ENCODE results near the gene LRRC59.
A peak's percentile ranks its signal among the peaks of the same experiment; 100 is the strongest.
"Not testable (repeated sequence)": the region's sequence is repeated elsewhere in the genome, so short reads cannot be mapped to it uniquely, and the experiment has no call there.

The LRRC59 gene

GRCh38 chr17:50419577-50419976 is 22.3 kb upstream of the LRRC59 start:
- H3K4me1 ChIP-seq; H3K9me3 ChIP-seq; H3K27me3 ChIP-seq (ENCODE audit: low read depth); H3K4me3 ChIP-seq; H3K36me3 ChIP-seq (replicated peaks); DNase-seq (ENCODE audit: low spot score in 2 of 2); in situ Hi-C loops (cut with MboI; ENCODE audit: low sequenced_read_pairs): not testable (repeated sequence)

- in situ Hi-C loops (cut with MboI; ENCODE audit: low sequenced_read_pairs) = no loop called here
- Histone ChIP-seq H3K27me3 (ENCODE audit: low read depth) (peaks cover 2% of the 10 kb centered on the region; the same call in 1 of the 2 replicates), H3K36me3 (replicated peaks) (no peaks in the 10 kb centered on the region), H3K4me3 (no peak overlapping the region), H3K4me1 (no peaks in the 10 kb centered on the region), H3K9me3 (no peaks in the 10 kb centered on the region)
- DNase-seq (ENCODE audit: low spot score in 2 of 2) = no peak
Observed at GRCh38 chr17:50414808-50415207, 17.5 kb upstream of the LRRC59 start.

GRCh38 chr17:50412188-50412732 is 14.9 kb upstream of the LRRC59 start:
- Histone ChIP-seq H3K4me3 (no peak overlapping the region), H3K4me1 (no peaks in the 10 kb centered on the region), H3K27me3 (ENCODE audit: low read depth) (peaks cover 2% of the 10 kb centered on the region; the same call in 1 of the 2 replicates), H3K9me3 (no peaks in the 10 kb centered on the region), H3K36me3 (replicated peaks) (no peaks in the 10 kb centered on the region)
- in situ Hi-C loops (cut with MboI; ENCODE audit: low sequenced_read_pairs) = no loop called here
- DNase-seq (ENCODE audit: low spot score in 2 of 2) = no peak

- Histone ChIP-seq H3K36me3 (replicated peaks) (no peaks in the 10 kb centered on the region), H3K4me3 (no peak overlapping the region), H3K4me1 (peaks cover 3% of the 10 kb centered on the region), H3K27me3 (ENCODE audit: low read depth) (peaks cover 5% of the 10 kb centered on the region), H3K9me3 (no peaks in the 10 kb centered on the region)
- DNase-seq (ENCODE audit: low spot score in 2 of 2) = no peak
- in situ Hi-C loops (cut with MboI; ENCODE audit: low sequenced_read_pairs) = no loop called here
Observed at GRCh38 chr17:50407921-50408320, 10.6 kb upstream of the LRRC59 start.

- Histone ChIP-seq H3K9me3 (no peaks in the 10 kb centered on the region), H3K36me3 (replicated peaks) (no peaks in the 10 kb centered on the region), H3K4me3 (no peak overlapping the region), H3K4me1 (peaks cover 5% of the 10 kb centered on the region), H3K27me3 (ENCODE audit: low read depth) (peaks cover 3% of the 10 kb centered on the region)
- DNase-seq (ENCODE audit: low spot score in 2 of 2) = no peak
- in situ Hi-C loops (cut with MboI; ENCODE audit: low sequenced_read_pairs) = no loop called here
Observed at GRCh38 chr17:50406578-50406977, 9.3 kb upstream of the LRRC59 start.

GRCh38 chr17:50405351-50405750 is 8.0 kb upstream of the LRRC59 start:
- H3K4me3 ChIP-seq; H3K27me3 ChIP-seq (ENCODE audit: low read depth); H3K36me3 ChIP-seq (replicated peaks); DNase-seq (ENCODE audit: low spot score in 2 of 2); H3K4me1 ChIP-seq; in situ Hi-C loops (cut with MboI; ENCODE audit: low sequenced_read_pairs); H3K9me3 ChIP-seq: not testable (repeated sequence)

GRCh38 chr17:50399591-50399990 is 2.3 kb upstream of the LRRC59 start:
- H3K27me3 ChIP-seq (ENCODE audit: low read depth); H3K4me3 ChIP-seq; DNase-seq (ENCODE audit: low spot score in 2 of 2); H3K9me3 ChIP-seq; in situ Hi-C loops (cut with MboI; ENCODE audit: low sequenced_read_pairs): not testable (repeated sequence)
- Histone ChIP-seq H3K4me1 (peaks cover 19% of the 10 kb centered on the region), H3K36me3 (replicated peaks) (peaks cover 19% of the 10 kb centered on the region)

- H3K27me3 ChIP-seq (ENCODE audit: low read depth); DNase-seq (ENCODE audit: low spot score in 2 of 2); in situ Hi-C loops (cut with MboI; ENCODE audit: low sequenced_read_pairs); H3K4me3 ChIP-seq; H3K9me3 ChIP-seq: not testable (repeated sequence)
- H3K4me1 ChIP-seq = peaks cover 19% of the 10 kb centered on the region
- H3K36me3 ChIP-seq (replicated peaks) = peaks cover 29% of the 10 kb centered on the region
Observed at GRCh38 chr17:50398672-50399071, 1.3 kb upstream of the LRRC59 start.

- no peak for DNase-seq (ENCODE audit: low spot score in 2 of 2)
- Histone ChIP-seq H3K4me3 (peak overlapping the region; percentile 92), H3K36me3 (replicated peaks) (peaks cover 36% of the 10 kb centered on the region), H3K4me1 (peaks cover 16% of the 10 kb centered on the region), H3K27me3 (ENCODE audit: low read depth) (no peaks in the 10 kb centered on the region), H3K9me3 (no peaks in the 10 kb centered on the region)
- in situ Hi-C loops (cut with MboI; ENCODE audit: low sequenced_read_pairs) = no loop called here
Observed at GRCh38 chr17:50397919-50398285, 579 bp upstream of the LRRC59 start.

- in situ Hi-C loops (cut with MboI; ENCODE audit: low sequenced_read_pairs) = no loop called here
- H3K4me3 ChIP-seq = peak overlapping the region; percentile 92
- DNase-seq (ENCODE audit: low spot score in 2 of 2) = peak; percentile 29 to 63
- H3K9me3 ChIP-seq = no peaks in the 10 kb centered on the region
- peaks cover 14% of the 10 kb centered on the region for H3K4me1 ChIP-seq
- no peaks in the 10 kb centered on the region for H3K27me3 ChIP-seq (ENCODE audit: low read depth)
- H3K36me3 ChIP-seq (replicated peaks) = peaks cover 50% of the 10 kb centered on the region
Observed at GRCh38 chr17:50396261-50397110, 837 bp downstream of the LRRC59 start.

GRCh38 chr17:50394711-50395110 is 2.6 kb downstream of the LRRC59 start:
- in situ Hi-C loops (cut with MboI; ENCODE audit: low sequenced_read_pairs) = no loop called here
- H3K4me1 ChIP-seq = peaks cover 14% of the 10 kb centered on the region
- no peaks in the 10 kb centered on the region for H3K9me3 ChIP-seq
- peaks cover 67% of the 10 kb centered on the region for H3K36me3 ChIP-seq (replicated peaks)
- H3K4me3 ChIP-seq = no peak overlapping the region
- H3K27me3 ChIP-seq (ENCODE audit: low read depth) = no peaks in the 10 kb centered on the region
- no peak for DNase-seq (ENCODE audit: low spot score in 2 of 2)

GRCh38 chr17:50393700-50394099 is 3.6 kb downstream of the LRRC59 start:
- Histone ChIP-seq H3K36me3 (replicated peaks) (peaks cover 77% of the 10 kb centered on the region), H3K4me1 (peaks cover 14% of the 10 kb centered on the region), H3K4me3 (no peak overlapping the region), H3K27me3 (ENCODE audit: low read depth) (no peaks in the 10 kb centered on the region), H3K9me3 (no peaks in the 10 kb centered on the region)
- no peak for DNase-seq (ENCODE audit: low spot score in 2 of 2)
- in situ Hi-C loops (cut with MboI; ENCODE audit: low sequenced_read_pairs) = no loop called here

- H3K4me3 ChIP-seq = no peak overlapping the region
- H3K4me1 ChIP-seq = peaks cover 11% of the 10 kb centered on the region
- peaks cover 88% of the 10 kb centered on the region for H3K36me3 ChIP-seq (replicated peaks)
- H3K27me3 ChIP-seq (ENCODE audit: low read depth) = no peaks in the 10 kb centered on the region
- H3K9me3 ChIP-seq = no peaks in the 10 kb centered on the region
- DNase-seq (ENCODE audit: low spot score in 2 of 2) = no peak
- in situ Hi-C loops (cut with MboI; ENCODE audit: low sequenced_read_pairs) = no loop called here
Observed at GRCh38 chr17:50392621-50393020, 4.7 kb downstream of the LRRC59 start.

GRCh38 chr17:50389534-50389933 is 7.8 kb downstream of the LRRC59 start:
- Histone ChIP-seq H3K27me3 (ENCODE audit: low read depth) (no peaks in the 10 kb centered on the region), H3K4me1 (no peaks in the 10 kb centered on the region), H3K9me3 (no peaks in the 10 kb centered on the region), H3K4me3 (no peak overlapping the region), H3K36me3 (replicated peaks) (peaks cover 98% of the 10 kb centered on the region)
- no peak for DNase-seq (ENCODE audit: low spot score in 2 of 2)
- in situ Hi-C loops (cut with MboI; ENCODE audit: low sequenced_read_pairs) = no loop called here

Measured in HAP-1 (cell line).